Natural killer cell (primary cell): Measurements from ENCODE around the gene FANCL. TPM values are rescaled to one million over a fixed set of nuclear protein-coding genes. Genes with fewer than 3 reads are reported as not detected.

Experiments used
- ATAC-seq, 3 donors: fragments of 150-1000 bp in 2 of 3; fragments of 200-7000 bp in 1 of 3; cut with Tn5 transposase; 1 replicate in 1 of 3; 2 replicates in 2 of 3; pipeline ENCODE4 v1.10.0; 2021; ENCODE audit warnings: mild to moderate bottlenecking in 2 of 3, moderate library complexity in 2 of 3
- DNase-seq, 2 donors: peaks; one replicate each; pipeline versions ENCODE4 v3.0.0 to v3.0.0-alpha.2; 2013 to 2021; ENCODE audit warnings: mixed read lengths in 1 of 2
- H3K27ac ChIP-seq: one replicate; pipeline ENCODE4 v1.5.1; 2013; ENCODE audit warnings: mild to moderate bottlenecking, low read length
- H3K27me3 ChIP-seq: one replicate; pipeline ENCODE4 v1.6.1; 2013; ENCODE audit warnings: low read length; ENCODE audit not compliant: control insufficient read depth, insufficient read depth
- H3K36me3 ChIP-seq: one replicate; pipeline ENCODE4 v1.6.1; 2013; ENCODE audit warnings: low read length; ENCODE audit not compliant: control insufficient read depth, insufficient read depth
- H3K4me1 ChIP-seq: one replicate; pipeline ENCODE4 v1.6.1; 2013; ENCODE audit warnings: low read length; ENCODE audit not compliant: control insufficient read depth, insufficient read depth
- H3K4me3 ChIP-seq: one replicate; pipeline ENCODE4 v1.5.1; 2013; ENCODE audit warnings: low read length
- H3K9me3 ChIP-seq: one replicate; pipeline ENCODE4 v1.6.1; 2013; ENCODE audit warnings: low read length; ENCODE audit not compliant: control insufficient read depth, insufficient read depth
- H3K27ac Mint-ChIP-seq, 2 donors: one replicate each; pipeline ENCODE4 v1.8.0; 2022; ENCODE audit warnings: mild to moderate bottlenecking in 2 of 2, mixed read lengths in 2 of 2, moderate library complexity in 1 of 2
- H3K27me3 Mint-ChIP-seq, 2 donors: one replicate each; pipeline ENCODE4 v1.8.0; 2022; ENCODE audit warnings: low read depth in 2 of 2, mixed read lengths in 2 of 2
- H3K36me3 Mint-ChIP-seq: one replicate; pipeline ENCODE4 v1.8.0; 2022; ENCODE audit warnings: mixed read lengths
- H3K4me1 Mint-ChIP-seq, 2 donors: one replicate each; pipeline ENCODE4 v1.8.0; 2022; ENCODE audit warnings: mixed read lengths in 2 of 2
- H3K4me3 Mint-ChIP-seq: one replicate; pipeline ENCODE4 v1.8.0; 2022; ENCODE audit warnings: mild to moderate bottlenecking, moderate library complexity, mixed read lengths
- H3K9me3 Mint-ChIP-seq, 2 donors: one replicate each; pipeline ENCODE4 v1.8.0; 2022; ENCODE audit warnings: mixed read lengths in 2 of 2
- CTCF ChIP-seq: fragments of 200-600 bp; IDR thresholded peaks from one replicate; pipeline ENCODE4 v1.8.0; 2022; ENCODE audit warnings: antibody characterized with exemption
- WGBS: methylation state at CpG from one replicate; pipeline ENCODE4 v1.1.7; 2013; ENCODE audit warnings: missing lambda C conversion rate; ENCODE audit not compliant: insufficient coverage; 5-methylcytosine and 5-hydroxymethylcytosine counted together
- intact Hi-C: fragments of 100-400 bp; cut with micrococcal nuclease; formaldehyde crosslinking; loops from one replicate; pipeline ENCODE4 v1.14.2; 2022
- total RNA-seq, 4 donors: library from RNA; stranded (reverse); fragments of 120-200 nt in 1 of 4; gene quantifications; one replicate each; pipeline versions ENCODE4 v1.2.3 to v1.2.4, GENCODE V29; 2013 to 2022

FANCL gene
- total RNA-seq, 3 donors from 2014 or later (not counting 1 experiment from before 2014, with no cell fraction given): 6.8 to 13.1 (median 8.0) TPM

- Mint-ChIP-seq H3K27ac (no peak overlapping the region), H3K4me3 (no peak overlapping the region), H3K9me3 (no peaks in the 10 kb centered on the region), H3K4me1 (peaks cover 16 to 30% of the 10 kb centered on the region in 2 donors), H3K36me3 (no peaks in the 10 kb centered on the region), H3K27me3 (no peaks in the 10 kb centered on the region)
- H3K4me3 ChIP-seq: no peak overlapping the region
- intact Hi-C loops: no loop called here
- no peak for ATAC-seq
- H3K36me3 ChIP-seq: no peaks in the 10 kb centered on the region
- no peak for TF ChIP-seq CTCF
- no peak overlapping the region for H3K27ac ChIP-seq
- no peaks in the 10 kb centered on the region for H3K9me3 ChIP-seq
- H3K4me1 ChIP-seq: no peaks in the 10 kb centered on the region
- no peaks in the 10 kb centered on the region for H3K27me3 ChIP-seq
- 100% methylated on average over 4 of the region's 6 CpGs for WGBS
- no peak for DNase-seq
Measured at GRCh38 chr2:58110765-58111164, 130.4 kb downstream of the FANCL start.

- no peak overlapping the region for H3K4me3 ChIP-seq
- ATAC-seq (no peak), DNase-seq (no peak)
- intact Hi-C loops: no loop called here
- no peaks in the 10 kb centered on the region for H3K27me3 Mint-ChIP-seq
- no peaks in the 10 kb centered on the region for H3K9me3 Mint-ChIP-seq
- WGBS: 86% methylated on average over 2 of the region's 2 CpGs
- H3K27me3 ChIP-seq: no peaks in the 10 kb centered on the region
- H3K9me3 ChIP-seq: no peaks in the 10 kb centered on the region
- no peaks in the 10 kb centered on the region for H3K36me3 Mint-ChIP-seq
- H3K4me1 Mint-ChIP-seq: peaks cover 16 to 21% of the 10 kb centered on the region in 2 donors
- TF ChIP-seq CTCF: no peak
- H3K27ac Mint-ChIP-seq: no peak overlapping the region
- no peak overlapping the region for H3K4me3 Mint-ChIP-seq
- H3K27ac ChIP-seq: no peak overlapping the region
- H3K4me1 ChIP-seq: no peaks in the 10 kb centered on the region
- H3K36me3 ChIP-seq: no peaks in the 10 kb centered on the region
Measured at GRCh38 chr2:58109481-58109880, 131.6 kb downstream of the FANCL start.

Other genes with a start within 250 kb of the FANCL start
- 10 to 100 TPM; 25.0 to 29.7 (median 25.4) TPM for gene VRK2, start 194.5 kb downstream of the FANCL start, total RNA-seq